Stimulated activated naive CD8-positive, alpha-beta T cell treated with anti-CD3 and anti-CD28 coated beads, Interleukin-15, amount 100 ng/mL, for 72 hours (primary cell): ENCODE measurements around the gene AFM.

Experiments
- ATAC-seq: fragments of 150-1000 bp; cut with Tn5 transposase; 2 replicates; pipeline ENCODE4 v1.10.0; 2021; ENCODE audit warnings: mild to moderate bottlenecking, moderate library complexity
- DNase-seq, 2 donors: peaks; one replicate each; pipeline ENCODE4 v3.0.0; 2021 to 2022
- H3K27ac Mint-ChIP-seq, 2 donors: one replicate each; pipeline ENCODE4 v1.8.0; 2022; ENCODE audit warnings: mild to moderate bottlenecking in 2 of 2, mixed read lengths in 2 of 2, moderate library complexity in 2 of 2
- H3K27me3 Mint-ChIP-seq: one replicate; pipeline ENCODE4 v1.8.0; 2022; ENCODE audit warnings: mixed read lengths
- H3K4me1 Mint-ChIP-seq: one replicate; pipeline ENCODE4 v1.8.0; 2022; ENCODE audit warnings: mild to moderate bottlenecking, mixed read lengths
- H3K4me3 Mint-ChIP-seq, 2 donors: one replicate each; pipeline ENCODE4 v1.8.0; 2022; ENCODE audit warnings: mild to moderate bottlenecking in 2 of 2, mixed read lengths in 2 of 2, moderate library complexity in 1 of 2
- H3K9me3 Mint-ChIP-seq, 2 donors: one replicate each; pipeline ENCODE4 v1.8.0; 2022; ENCODE audit warnings: mixed read lengths in 2 of 2

The AFM gene

GRCh38 chr4:73460913-73461522, 20.5 kb upstream of the AFM start:
- DNase-seq (no peak), ATAC-seq (no peak)
- no peak overlapping the region for H3K27ac Mint-ChIP-seq
- H3K27me3 Mint-ChIP-seq: peaks cover 14% of the 10 kb centered on the region
- no peak overlapping the region for H3K4me3 Mint-ChIP-seq
- no peaks in the 10 kb centered on the region for H3K9me3 Mint-ChIP-seq
- no peaks in the 10 kb centered on the region for H3K4me1 Mint-ChIP-seq

GRCh38 chr4:73468170-73468569, 13.4 kb upstream of the AFM start:
- Mint-ChIP-seq H3K9me3 (peaks cover 0 to 11% of the 10 kb centered on the region in 2 donors), H3K4me1 (no peaks in the 10 kb centered on the region), H3K27ac (no peak overlapping the region), H3K4me3 (no peak overlapping the region), H3K27me3 (peaks cover 31% of the 10 kb centered on the region)
- no peak for ATAC-seq
- no peak for DNase-seq

- DNase-seq: no peak
- Mint-ChIP-seq H3K4me1 (no peaks in the 10 kb centered on the region), H3K4me3 (no peak overlapping the region), H3K9me3 (peaks cover 0 to 22% of the 10 kb centered on the region in 2 donors), H3K27me3 (peaks cover 31% of the 10 kb centered on the region), H3K27ac (no peak overlapping the region)
- ATAC-seq: no peak
Measured at GRCh38 chr4:73470728-73471127, 10.8 kb upstream of the AFM start.

- DNase-seq (no peak), ATAC-seq (peak; percentile 33)
- H3K4me3 Mint-ChIP-seq: no peak overlapping the region
- H3K27me3 Mint-ChIP-seq: peaks cover 11% of the 10 kb centered on the region
- H3K9me3 Mint-ChIP-seq: peaks cover 0 to 25% of the 10 kb centered on the region in 2 donors
- no peaks in the 10 kb centered on the region for H3K4me1 Mint-ChIP-seq
- no peak overlapping the region for H3K27ac Mint-ChIP-seq
Measured at GRCh38 chr4:73477176-73477575, 4.4 kb upstream of the AFM start.

GRCh38 chr4:73479323-73479722, 2.2 kb upstream of the AFM start:
- DNase-seq: no peak
- Mint-ChIP-seq H3K9me3 (peaks cover 0 to 10% of the 10 kb centered on the region in 2 donors), H3K27me3 (peaks cover 13% of the 10 kb centered on the region), H3K4me1 (no peaks in the 10 kb centered on the region), H3K4me3 (no peak overlapping the region), H3K27ac (no peak overlapping the region)
- ATAC-seq: no peak

GRCh38 chr4:73485085-73485484, 3.5 kb downstream of the AFM start:
- peaks cover 13% of the 10 kb centered on the region for H3K27me3 Mint-ChIP-seq
- no peak overlapping the region for H3K4me3 Mint-ChIP-seq
- DNase-seq (no peak), ATAC-seq (no peak)
- peak overlapping the region in 1 of 2 donors; percentile 2 for H3K27ac Mint-ChIP-seq
- H3K4me1 Mint-ChIP-seq: no peaks in the 10 kb centered on the region
- no peaks in the 10 kb centered on the region for H3K9me3 Mint-ChIP-seq

GRCh38 chr4:73485596-73485995, 4.1 kb downstream of the AFM start:
- Mint-ChIP-seq H3K27me3 (peaks cover 14% of the 10 kb centered on the region), H3K9me3 (no peaks in the 10 kb centered on the region), H3K4me3 (no peak overlapping the region), H3K4me1 (no peaks in the 10 kb centered on the region), H3K27ac (no peak overlapping the region)
- ATAC-seq (no peak), DNase-seq (no peak)

GRCh38 chr4:73486497-73486896, 5.0 kb downstream of the AFM start:
- DNase-seq: no peak
- Mint-ChIP-seq H3K27me3 (peaks cover 20% of the 10 kb centered on the region), H3K4me1 (no peaks in the 10 kb centered on the region), H3K9me3 (no peaks in the 10 kb centered on the region), H3K27ac (no peak overlapping the region), H3K4me3 (no peak overlapping the region)
- no peak for ATAC-seq

GRCh38 chr4:73487233-73487632, 5.7 kb downstream of the AFM start:
- no peak for ATAC-seq
- H3K27me3 Mint-ChIP-seq: peaks cover 18% of the 10 kb centered on the region
- H3K4me1 Mint-ChIP-seq: no peaks in the 10 kb centered on the region
- no peaks in the 10 kb centered on the region for H3K9me3 Mint-ChIP-seq
- H3K27ac Mint-ChIP-seq: no peak overlapping the region
- DNase-seq: no peak
- no peak overlapping the region for H3K4me3 Mint-ChIP-seq

GRCh38 chr4:73499996-73500765, 18.6 kb downstream of the AFM start:
- H3K4me1 Mint-ChIP-seq: no peaks in the 10 kb centered on the region
- no peak overlapping the region for H3K27ac Mint-ChIP-seq
- DNase-seq (no peak), ATAC-seq (no peak)
- no peaks in the 10 kb centered on the region for H3K27me3 Mint-ChIP-seq
- no peak overlapping the region for H3K4me3 Mint-ChIP-seq
- H3K9me3 Mint-ChIP-seq: no peaks in the 10 kb centered on the region

GRCh38 chr4:73501664-73502265, 20.2 kb downstream of the AFM start:
- DNase-seq (no peak), ATAC-seq (no peak)
- Mint-ChIP-seq H3K9me3 (no peaks in the 10 kb centered on the region), H3K4me3 (no peak overlapping the region), H3K27me3 (no peaks in the 10 kb centered on the region), H3K4me1 (no peaks in the 10 kb centered on the region), H3K27ac (no peak overlapping the region)

- no peak overlapping the region for H3K27ac Mint-ChIP-seq
- ATAC-seq (no peak), DNase-seq (no peak)
- H3K27me3 Mint-ChIP-seq: no peaks in the 10 kb centered on the region
- no peak overlapping the region for H3K4me3 Mint-ChIP-seq
- H3K9me3 Mint-ChIP-seq: no peaks in the 10 kb centered on the region
- no peaks in the 10 kb centered on the region for H3K4me1 Mint-ChIP-seq
Measured at GRCh38 chr4:73505567-73505966, 24.0 kb downstream of the AFM start.

GRCh38 chr4:73507541-73507940, 26.0 kb downstream of the AFM start:
- Mint-ChIP-seq H3K27me3 (peaks cover 4% of the 10 kb centered on the region), H3K27ac (no peak overlapping the region), H3K9me3 (no peaks in the 10 kb centered on the region), H3K4me3 (no peak overlapping the region), H3K4me1 (no peaks in the 10 kb centered on the region)
- DNase-seq (no peak), ATAC-seq (no peak)

GRCh38 chr4:73508651-73509050, 27.1 kb downstream of the AFM start:
- DNase-seq (no peak), ATAC-seq (no peak)
- H3K27ac Mint-ChIP-seq: no peak overlapping the region
- peaks cover 9% of the 10 kb centered on the region for H3K27me3 Mint-ChIP-seq
- no peaks in the 10 kb centered on the region for H3K9me3 Mint-ChIP-seq
- no peaks in the 10 kb centered on the region for H3K4me1 Mint-ChIP-seq
- H3K4me3 Mint-ChIP-seq: no peak overlapping the region

GRCh38 chr4:73518340-73518739, 36.8 kb downstream of the AFM start:
- Mint-ChIP-seq H3K27me3 (peaks cover 34% of the 10 kb centered on the region), H3K9me3 (no peaks in the 10 kb centered on the region), H3K4me3 (no peak overlapping the region), H3K27ac (no peak overlapping the region), H3K4me1 (no peaks in the 10 kb centered on the region)
- ATAC-seq (no peak), DNase-seq (no peak)

- Mint-ChIP-seq H3K27ac (no peak overlapping the region), H3K27me3 (peaks cover 22% of the 10 kb centered on the region), H3K4me1 (no peaks in the 10 kb centered on the region), H3K4me3 (no peak overlapping the region), H3K9me3 (no peaks in the 10 kb centered on the region)
- no peak for ATAC-seq
- no peak for DNase-seq
Measured at GRCh38 chr4:73520821-73521220, 39.3 kb downstream of the AFM start.
